Neutrophil (primary cell): ENCODE results near the gene AHR.

Experiments
- H3K27ac ChIP-seq: fragments of 200-600 bp; sonication (generic); 2 replicates; pipeline ENCODE4 v1.5.1; 2016; ENCODE audit warnings: mild to moderate bottlenecking, moderate library complexity
- H3K27me3 ChIP-seq: fragments of 200-600 bp; sonication (generic); 2 replicates; pipeline ENCODE4 v1.6.0; 2016; ENCODE audit warnings: mild to moderate bottlenecking
- H3K36me3 ChIP-seq: fragments of 200-600 bp; sonication (generic); 2 replicates; pipeline ENCODE4 v1.5.1; 2017
- H3K4me1 ChIP-seq, 2 experiments: fragments of 200-600 bp in 1 of 2; sonication (generic) in 1 of 2; 1 replicate in 1 of 2; 2 replicates in 1 of 2; pipeline versions ENCODE4 v1.5.1 to v1.6.1; 2013 to 2016; ENCODE audit warnings: low read depth in 1 of 2, low read length in 1 of 2, mild to moderate bottlenecking in 1 of 2, moderate library complexity in 1 of 2; ENCODE audit not compliant: control insufficient read depth in 1 of 2, insufficient read depth in 1 of 2
- H3K4me3 ChIP-seq, 2 experiments: fragments of 200-600 bp in 1 of 2; sonication (generic) in 1 of 2; 1 replicate in 1 of 2; 2 replicates in 1 of 2; pipeline ENCODE4 v1.5.1; 2013 to 2016; ENCODE audit warnings: low read depth in 1 of 2, low read length in 1 of 2, mild to moderate bottlenecking in 1 of 2, moderate library complexity in 1 of 2
- H3K9me3 ChIP-seq: fragments of 200-600 bp; sonication (generic); 2 replicates; pipeline ENCODE4 v1.5.1; 2016
- CTCF ChIP-seq: fragments of 200-600 bp; sonication (generic); IDR thresholded peaks from 2 replicates; pipeline ENCODE4 v1.5.1; 2016; ENCODE audit warnings: antibody characterized with exemption

Gene AHR

DNA sequence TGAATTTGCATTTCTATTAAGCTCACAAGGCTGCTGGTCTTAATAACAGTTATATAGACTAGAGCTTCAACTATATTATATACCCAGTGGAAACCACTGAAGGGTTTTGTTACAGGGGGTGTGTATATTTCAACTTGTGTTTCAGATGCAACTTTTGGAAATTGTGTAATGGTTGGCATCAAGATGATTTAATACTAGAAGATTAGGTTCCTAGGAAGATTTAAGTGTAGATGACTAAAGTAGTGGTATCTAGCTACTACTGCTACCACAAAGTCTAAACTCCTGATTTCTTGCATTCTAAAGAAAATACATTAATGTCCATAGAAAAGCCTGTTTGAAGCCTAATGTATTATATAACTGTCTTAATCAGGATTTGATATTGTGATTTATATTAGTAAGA lies 30.2 kb downstream of the AHR start:
- no peak for TF ChIP-seq CTCF
- H3K9me3 ChIP-seq, result no peaks in the 10 kb centered on the region
- no peak overlapping the region for H3K27ac ChIP-seq
- H3K27me3 ChIP-seq, result no peaks in the 10 kb centered on the region
- H3K36me3 ChIP-seq, result no peaks in the 10 kb centered on the region
- H3K4me3 ChIP-seq, result no peak overlapping the region
- no peaks in the 10 kb centered on the region for H3K4me1 ChIP-seq

GRCh38 chr7:17329440-17329839 lies 31.0 kb downstream of the AHR start:
- no peaks in the 10 kb centered on the region for H3K36me3 ChIP-seq
- H3K27ac ChIP-seq, result no peak overlapping the region
- TF ChIP-seq CTCF, result no peak
- H3K27me3 ChIP-seq, result no peaks in the 10 kb centered on the region
- H3K4me3 ChIP-seq, result no peak overlapping the region
- H3K9me3 ChIP-seq, result no peaks in the 10 kb centered on the region
- no peaks in the 10 kb centered on the region for H3K4me1 ChIP-seq

- no peak for TF ChIP-seq CTCF
- no peaks in the 10 kb centered on the region for H3K36me3 ChIP-seq
- H3K9me3 ChIP-seq, result no peaks in the 10 kb centered on the region
- no peaks in the 10 kb centered on the region for H3K4me1 ChIP-seq
- H3K27ac ChIP-seq, result no peak overlapping the region
- no peak overlapping the region for H3K4me3 ChIP-seq
- no peaks in the 10 kb centered on the region for H3K27me3 ChIP-seq
Observed at GRCh38 chr7:17331891-17332501, 33.5 kb downstream of the AHR start.

- Histone ChIP-seq H3K36me3 (no peaks in the 10 kb centered on the region), H3K9me3 (no peaks in the 10 kb centered on the region), H3K27me3 (no peaks in the 10 kb centered on the region), H3K4me3 (no peak overlapping the region), H3K4me1 (no peaks in the 10 kb centered on the region), H3K27ac (no peak overlapping the region)
- no peak for TF ChIP-seq CTCF
Observed at GRCh38 chr7:17333221-17333620, 34.8 kb downstream of the AHR start.

GRCh38 chr7:17336168-17336567 lies 37.7 kb downstream of the AHR start:
- Histone ChIP-seq H3K36me3 (no peaks in the 10 kb centered on the region), H3K27ac (no peak overlapping the region), H3K27me3 (no peaks in the 10 kb centered on the region), H3K4me1 (no peaks in the 10 kb centered on the region), H3K9me3 (no peaks in the 10 kb centered on the region), H3K4me3 (no peak overlapping the region)
- TF ChIP-seq CTCF, result no peak

- Histone ChIP-seq H3K27ac (no peak overlapping the region), H3K4me1 (no peaks in the 10 kb centered on the region), H3K4me3 (no peak overlapping the region), H3K9me3 (no peaks in the 10 kb centered on the region), H3K36me3 (no peaks in the 10 kb centered on the region), H3K27me3 (no peaks in the 10 kb centered on the region)
- TF ChIP-seq CTCF, result no peak
Observed at GRCh38 chr7:17339139-17339538, 40.7 kb downstream of the AHR start.
